Uterus (tissue), 4 donors: ENCODE measurements around the gene CRABP2. TPM values are rescaled to one million over a fixed set of nuclear protein-coding genes. Genes with fewer than 3 reads are reported as not detected.
A peak's percentile ranks its signal among the peaks of the same experiment; 100 is the strongest.

Experiments
- DNase-seq, 2 donors: peaks; one replicate each; pipeline ENCODE4 v3.0.0-alpha.2; 2019 to 2020
- H3K27ac ChIP-seq, 2 donors: fragments of 200-600 bp; sonication (generic); 1 replicate in 1 of 2; 2 replicates in 1 of 2; pipeline ENCODE4 v1.5.1; 2016 to 2018
- H3K27me3 ChIP-seq, 2 donors: fragments of 200-600 bp; sonication (generic); one replicate each; pipeline ENCODE4 v1.5.1; 2018 to 2019; ENCODE audit warnings: control low read depth in 1 of 2
- H3K36me3 ChIP-seq, 2 donors: fragments of 200-600 bp; sonication (generic); one replicate each; pipeline ENCODE4 v1.5.1; 2019; ENCODE audit warnings: control low read depth in 1 of 2
- H3K4me1 ChIP-seq, 2 donors: fragments of 200-600 bp; sonication (generic); one replicate each; pipeline ENCODE4 v1.5.1; 2018 to 2019; ENCODE audit warnings: control low read depth in 1 of 2
- H3K4me3 ChIP-seq, 2 donors: fragments of 200-600 bp; sonication (generic); 1 replicate in 1 of 2; 2 replicates in 1 of 2; pipeline ENCODE4 v1.5.1; 2018 to 2019; ENCODE audit warnings: mild to moderate bottlenecking in 1 of 2
- H3K9me3 ChIP-seq, 2 donors: fragments of 200-600 bp; sonication (generic); one replicate each; pipeline ENCODE4 v1.5.1; 2019; ENCODE audit warnings: control low read depth in 1 of 2
- POLR2A ChIP-seq, 2 donors: fragments of 450-650 bp; IDR thresholded peaks; one replicate each; pipeline ENCODE4 v1.6.1; 2016; ENCODE audit warnings: antibody characterized with exemption in 2 of 2, mild to moderate bottlenecking in 1 of 2, moderate library complexity in 1 of 2
- intact Hi-C: fragments of 100-400 bp; cut with DNase I; formaldehyde crosslinking; loops from one replicate; pipeline ENCODE4 v1.15.1; 2023; ENCODE audit warnings: low total_unique reads
- total RNA-seq, 4 donors: library from RNA; depleted of rRNA in 3 of 4; stranded (reverse); fragments of >200 nt in 3 of 4; gene quantifications; one replicate each; pipeline versions ENCODE4 v1.1.0 to v1.2.4, GENCODE V29; 2014 to 2023
- TF ChIP-seq, protein P1 (sequence below), 4 experiments: fragments of 200-600 bp in 2 of 4; fragments of 450-650 bp in 2 of 4; sonication (generic) in 2 of 4; IDR thresholded peaks; one replicate each; pipeline ENCODE4 v1.5.1; 2016 to 2019; ENCODE audit warnings: antibody characterized with exemption in 4 of 4, mild to moderate bottlenecking in 2 of 4, moderate library complexity in 1 of 4
- donor health status: DM: yes; HTN: yes; CAD: no.

CRABP2 gene
- total RNA-seq, 4 donors from 2014 or later, result 11.0 to 71.5 (median 14.3) TPM; not detected in 1

DNA sequence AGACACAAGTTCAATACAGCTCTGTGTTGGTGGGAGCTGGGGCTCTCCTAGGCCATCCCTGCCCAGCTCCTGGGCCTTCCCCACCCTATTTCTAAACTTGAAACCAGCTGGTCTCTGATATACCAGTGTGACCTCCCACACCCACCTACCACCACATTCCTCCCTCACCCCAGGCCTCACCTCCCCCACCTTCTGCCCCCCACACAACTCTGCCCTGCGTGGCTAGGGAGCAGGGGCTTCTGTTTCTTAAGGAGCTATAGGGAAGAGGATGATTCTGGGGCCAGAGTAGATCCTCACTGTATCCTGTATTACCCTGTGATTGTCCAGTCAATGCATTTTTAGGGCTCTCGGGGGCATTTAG is 44.7 kb downstream of the CRABP2 start:
- Histone ChIP-seq H3K9me3 (no peaks in the 10 kb centered on the region), H3K27ac (peak overlapping the region; percentile 87 to 89), H3K4me3 (no peak overlapping the region), H3K4me1 (peaks cover 13 to 34% of the 10 kb centered on the region in 2 donors), H3K36me3 (no peaks in the 10 kb centered on the region), H3K27me3 (no peaks in the 10 kb centered on the region)
- no peak for DNase-seq
- intact Hi-C loops, result no loop called here
- TF ChIP-seq, protein P1, sequence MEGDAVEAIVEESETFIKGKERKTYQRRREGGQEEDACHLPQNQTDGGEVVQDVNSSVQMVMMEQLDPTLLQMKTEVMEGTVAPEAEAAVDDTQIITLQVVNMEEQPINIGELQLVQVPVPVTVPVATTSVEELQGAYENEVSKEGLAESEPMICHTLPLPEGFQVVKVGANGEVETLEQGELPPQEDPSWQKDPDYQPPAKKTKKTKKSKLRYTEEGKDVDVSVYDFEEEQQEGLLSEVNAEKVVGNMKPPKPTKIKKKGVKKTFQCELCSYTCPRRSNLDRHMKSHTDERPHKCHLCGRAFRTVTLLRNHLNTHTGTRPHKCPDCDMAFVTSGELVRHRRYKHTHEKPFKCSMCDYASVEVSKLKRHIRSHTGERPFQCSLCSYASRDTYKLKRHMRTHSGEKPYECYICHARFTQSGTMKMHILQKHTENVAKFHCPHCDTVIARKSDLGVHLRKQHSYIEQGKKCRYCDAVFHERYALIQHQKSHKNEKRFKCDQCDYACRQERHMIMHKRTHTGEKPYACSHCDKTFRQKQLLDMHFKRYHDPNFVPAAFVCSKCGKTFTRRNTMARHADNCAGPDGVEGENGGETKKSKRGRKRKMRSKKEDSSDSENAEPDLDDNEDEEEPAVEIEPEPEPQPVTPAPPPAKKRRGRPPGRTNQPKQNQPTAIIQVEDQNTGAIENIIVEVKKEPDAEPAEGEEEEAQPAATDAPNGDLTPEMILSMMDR (IDR thresholded peaks at IDR 0.05), result no peak
- TF ChIP-seq POLR2A (IDR thresholded peaks at IDR 0.05), result no peak

DNA sequence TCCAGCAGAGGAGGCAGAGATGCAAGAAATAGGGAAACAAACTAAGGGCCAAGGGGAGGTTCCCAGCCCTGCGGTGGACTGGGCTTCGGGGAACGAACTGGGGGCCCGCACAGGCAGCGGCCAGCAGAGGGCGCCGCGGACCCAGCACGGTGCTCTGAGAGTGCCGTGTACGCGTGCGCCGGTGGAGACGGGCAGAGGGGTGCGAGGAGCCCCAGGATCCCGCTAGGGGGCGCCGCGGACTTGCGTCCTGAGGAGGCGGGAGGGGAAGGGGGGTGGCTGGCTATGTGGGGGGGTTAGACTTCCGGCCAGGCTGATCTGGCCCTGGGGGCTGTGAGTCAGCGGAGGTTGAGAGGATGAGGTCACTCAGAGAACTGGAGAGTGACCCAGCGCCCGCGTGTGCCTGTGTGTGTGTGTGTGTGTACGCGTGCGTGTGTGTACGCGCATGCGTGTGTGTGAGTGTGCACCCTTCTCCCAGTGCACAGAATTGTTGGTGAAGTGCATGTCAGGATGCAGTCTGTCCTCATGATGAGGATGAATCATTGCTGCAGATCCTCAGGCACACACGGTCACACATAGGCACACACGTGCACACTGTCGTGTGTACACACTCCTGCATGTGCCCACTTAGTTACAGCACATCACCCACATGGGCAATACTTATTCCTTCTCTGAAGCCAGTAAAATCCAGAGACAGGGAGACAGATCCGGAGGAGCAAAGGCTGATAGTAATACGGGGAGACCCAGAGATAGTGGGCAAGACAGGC is 45.2 kb downstream of the CRABP2 start:
- DNase-seq, result peak; percentile 98
- intact Hi-C loops, result no loop called here
- Histone ChIP-seq H3K4me1 (peaks cover 13 to 28% of the 10 kb centered on the region in 2 donors), H3K36me3 (no peaks in the 10 kb centered on the region), H3K27ac (peak overlapping the region; percentile 87 to 89), H3K9me3 (no peaks in the 10 kb centered on the region), H3K4me3 (no peak overlapping the region), H3K27me3 (no peaks in the 10 kb centered on the region)
- peak in 1 of 2 donors; percentile 29 for TF ChIP-seq POLR2A (IDR thresholded peaks at IDR 0.05)
- TF ChIP-seq, protein P1 (IDR thresholded peaks at IDR 0.05), result peak; percentile 99 to 100 (median 100)

DNA sequence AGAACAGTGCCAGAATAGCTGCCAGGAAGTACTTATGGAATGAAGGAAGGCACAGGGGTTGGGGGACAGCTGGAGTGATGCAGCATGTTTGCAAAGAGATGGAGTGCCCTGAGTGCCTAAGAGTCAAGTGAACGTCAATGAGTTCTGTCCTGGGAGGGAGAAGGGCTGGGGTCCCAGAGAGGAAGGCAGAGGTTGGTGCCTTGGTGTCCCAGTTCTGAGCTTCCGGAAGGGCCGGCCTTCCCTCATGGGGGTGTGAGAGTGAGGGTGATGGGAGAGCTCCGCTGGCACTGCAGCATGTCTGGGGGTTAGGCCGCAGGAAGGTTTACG is 45.8 kb downstream of the CRABP2 start:
- TF ChIP-seq, protein P1 (IDR thresholded peaks at IDR 0.05), result no peak
- no peak for TF ChIP-seq POLR2A (IDR thresholded peaks at IDR 0.05)
- Histone ChIP-seq H3K27me3 (no peaks in the 10 kb centered on the region), H3K27ac (peak overlapping the region; percentile 87 to 89), H3K4me1 (peaks cover 13 to 23% of the 10 kb centered on the region in 2 donors), H3K4me3 (no peak overlapping the region), H3K36me3 (no peaks in the 10 kb centered on the region), H3K9me3 (no peaks in the 10 kb centered on the region)
- intact Hi-C loops, result no loop called here
- no peak for DNase-seq

DNA sequence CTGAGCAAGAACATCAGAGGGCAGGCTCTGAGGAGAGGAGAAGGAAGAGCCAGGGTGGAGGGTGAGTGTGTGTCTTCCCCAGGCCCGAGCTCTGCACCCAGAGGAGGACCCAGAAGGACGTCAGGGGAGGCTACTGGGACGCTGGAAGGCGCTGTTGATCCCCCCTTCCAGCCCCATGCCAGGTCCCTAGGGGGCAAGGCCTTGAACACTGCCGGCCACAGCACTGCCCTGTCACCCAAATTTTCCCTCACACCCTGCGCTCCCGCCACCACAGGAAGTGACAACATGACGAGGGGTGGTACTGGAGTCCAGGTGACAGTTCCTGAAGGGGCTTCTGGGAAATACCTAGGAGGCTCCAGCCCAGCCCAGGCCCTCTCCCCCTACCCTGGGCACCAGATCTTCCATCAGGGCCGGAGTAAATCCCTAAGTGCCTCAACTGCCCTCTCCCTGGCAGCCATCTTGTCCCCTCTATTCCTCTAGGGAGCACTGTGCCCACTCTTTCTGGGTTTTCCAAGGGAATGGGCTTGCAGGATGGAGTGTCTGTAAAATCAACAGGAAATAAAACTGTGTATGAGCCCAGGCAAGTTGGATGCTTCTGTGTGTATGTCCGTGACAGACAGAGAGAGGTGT is 46.3 kb downstream of the CRABP2 start:
- no peak for DNase-seq
- Histone ChIP-seq H3K4me1 (peaks cover 13 to 17% of the 10 kb centered on the region in 2 donors), H3K36me3 (no peaks in the 10 kb centered on the region), H3K4me3 (no peak overlapping the region), H3K9me3 (no peaks in the 10 kb centered on the region), H3K27ac (peak overlapping the region; percentile 87 to 89), H3K27me3 (no peaks in the 10 kb centered on the region)
- TF ChIP-seq, protein P1 (IDR thresholded peaks at IDR 0.05), result no peak
- no peak for TF ChIP-seq POLR2A (IDR thresholded peaks at IDR 0.05)
- intact Hi-C loops, result no loop called here

DNA sequence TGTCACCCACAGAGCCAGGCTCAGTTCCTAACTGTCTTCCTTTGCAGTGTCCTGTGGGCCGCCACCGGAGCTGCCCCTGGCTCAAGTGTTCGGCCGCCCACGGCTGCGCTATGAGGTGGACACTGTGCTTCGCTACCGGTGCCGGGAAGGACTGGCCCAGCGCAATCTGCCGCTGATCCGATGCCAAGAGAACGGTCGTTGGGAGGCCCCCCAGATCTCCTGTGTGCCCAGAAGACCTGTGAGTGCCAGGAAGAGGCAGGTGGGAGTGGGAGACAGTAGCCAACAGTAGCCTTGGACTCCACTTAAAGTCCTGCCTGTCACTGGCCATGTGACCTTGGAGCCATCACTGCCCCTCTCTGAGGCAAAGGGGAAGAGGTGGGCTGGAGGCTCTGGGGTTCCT is 46.9 kb downstream of the CRABP2 start:
- intact Hi-C loops, result no loop called here
- no peak overlapping the region for H3K27ac ChIP-seq
- H3K4me3 ChIP-seq, result no peak overlapping the region
- no peaks in the 10 kb centered on the region for H3K9me3 ChIP-seq
- peaks cover 13 to 17% of the 10 kb centered on the region in 2 donors for H3K4me1 ChIP-seq
- H3K36me3 ChIP-seq, result no peaks in the 10 kb centered on the region
- no peaks in the 10 kb centered on the region for H3K27me3 ChIP-seq
- DNase-seq, result no peak
- TF ChIP-seq, protein P1 (IDR thresholded peaks at IDR 0.05), result no peak
- no peak for TF ChIP-seq POLR2A (IDR thresholded peaks at IDR 0.05)
